SK-N-SH treated with all-trans-retinoic acid at 6 μM for 48 hours (cell line): Measurements from ENCODE around the gene ICAM5.
A peak's percentile ranks its signal among the peaks of the same experiment; 100 is the strongest.

ENCODE experiments used
- ATAC-seq: fragments of 200-7000 bp; cut with Tn5 transposase; 3 replicates; pipeline ENCODE4 v1.9.1; 2020; ENCODE audit warnings: mild to moderate bottlenecking, moderate library complexity
- BACH2 ChIP-seq: fragments of 250-450 bp; sonication (Bioruptor Pico); IDR thresholded peaks from 2 replicates; pipeline ENCODE4 v1.9.0; 2021; ENCODE audit warnings: mild to moderate bottlenecking, borderline replicate concordance
- CREB5 ChIP-seq: fragments of 250-450 bp; sonication (Bioruptor Pico); IDR thresholded peaks from 2 replicates; pipeline ENCODE4 v1.5.1; 2020; ENCODE audit warnings: low read depth, mild to moderate bottlenecking, moderate library complexity
- CSRNP3 ChIP-seq: fragments of 250-450 bp; sonication (Bioruptor Pico); IDR thresholded peaks from 2 replicates; pipeline ENCODE4 v1.5.1; 2021; ENCODE audit warnings: mild to moderate bottlenecking, moderate library complexity
- ESRRG ChIP-seq: fragments of 250-450 bp; sonication (Bioruptor Pico); IDR thresholded peaks from 2 replicates; pipeline ENCODE4 v1.6.1; 2021; ENCODE audit warnings: mild to moderate bottlenecking
- GLIS3 ChIP-seq: fragments of 250-450 bp; sonication (Bioruptor Pico); IDR thresholded peaks from 2 replicates; pipeline ENCODE4 v1.5.0; 2020; ENCODE audit warnings: mild to moderate bottlenecking, moderate library complexity
- ISL1 ChIP-seq: fragments of 250-450 bp; sonication (Bioruptor Pico); IDR thresholded peaks from 2 replicates; pipeline ENCODE4 v2.1.2; 2022; ENCODE audit warnings: mild to moderate bottlenecking, moderate library complexity
- OSR1 ChIP-seq: fragments of 250-450 bp; sonication (Bioruptor Pico); IDR thresholded peaks from 2 replicates; pipeline ENCODE4 v1.8.0; 2022; ENCODE audit warnings: moderate library complexity, mild to moderate bottlenecking, inconsistent platforms
- PATZ1 ChIP-seq: fragments of 250-450 bp; sonication (Bioruptor Pico); IDR thresholded peaks from 2 replicates; pipeline ENCODE4 v1.8.0; 2020; ENCODE audit warnings: mild to moderate bottlenecking, moderate library complexity, borderline replicate concordance
- POU6F1 ChIP-seq: fragments of 250-450 bp; sonication (Bioruptor Pico); IDR thresholded peaks from 2 replicates; pipeline ENCODE4 v1.8.0; 2021; ENCODE audit warnings: low read depth, mild to moderate bottlenecking, moderate library complexity, borderline replicate concordance
- PPARA ChIP-seq: fragments of 250-450 bp; sonication (Bioruptor Pico); IDR thresholded peaks from 2 replicates; pipeline ENCODE4 v1.5.0; 2020; ENCODE audit warnings: mild to moderate bottlenecking, borderline replicate concordance
- TCF4 ChIP-seq: fragments of 250-450 bp; sonication (Bioruptor Pico); IDR thresholded peaks from 2 replicates; pipeline ENCODE4 v1.8.0; 2021; ENCODE audit warnings: mild to moderate bottlenecking, moderate library complexity, borderline replicate concordance
- TOX ChIP-seq: fragments of 250-450 bp; sonication (Bioruptor Pico); IDR thresholded peaks from 2 replicates; pipeline ENCODE4 v1.8.0; 2021; ENCODE audit warnings: mild to moderate bottlenecking, moderate library complexity, borderline replicate concordance
- TSHZ2 ChIP-seq: fragments of 250-450 bp; sonication (Bioruptor Pico); IDR thresholded peaks from 2 replicates; pipeline ENCODE4 v1.5.0; 2020; ENCODE audit warnings: mild to moderate bottlenecking, moderate library complexity
- ZC3H10 ChIP-seq: fragments of 250-450 bp; sonication (Bioruptor Pico); IDR thresholded peaks from 2 replicates; pipeline ENCODE4 v1.5.1; 2021; ENCODE audit warnings: mild to moderate bottlenecking, moderate library complexity
- ZFP30 ChIP-seq: fragments of 450-650 bp; formaldehyde crosslinking; IDR thresholded peaks from 2 replicates; pipeline ENCODE4 v1.5.0; 2022; ENCODE audit warnings: mild to moderate bottlenecking, moderate library complexity
- ZNF565 ChIP-seq: fragments of 450-650 bp; formaldehyde crosslinking; conservative IDR thresholded peaks from 2 replicates; pipeline ENCODE4 v1.5.0; 2020; ENCODE audit warnings: low read depth, mild to moderate bottlenecking, moderate library complexity
- ZNF70 ChIP-seq: fragments of 450-650 bp; formaldehyde crosslinking; IDR thresholded peaks from 2 replicates; pipeline ENCODE4 v1.5.0; 2020; ENCODE audit warnings: mild to moderate bottlenecking, moderate library complexity

ICAM5 gene

GRCh38 chr19:10290876-10291553, 1.3 kb downstream of the ICAM5 start:
- peak; percentile 40 for ATAC-seq

GRCh38 chr19:10291554-10292205, 1.9 kb downstream of the ICAM5 start:
- peak; percentile 19 for ATAC-seq
- TF ChIP-seq ZFP30 (CRISPR knock-in tag), result no peak
- no peak for TF ChIP-seq ESRRG (CRISPR knock-in tag)
- no peak for TF ChIP-seq BACH2
- no peak for TF ChIP-seq ZNF565 (CRISPR knock-in tag)
- TF ChIP-seq POU6F1 (CRISPR knock-in tag), result no peak
- TF ChIP-seq ZNF70 (CRISPR knock-in tag), result no peak
- no peak for TF ChIP-seq ISL1 (CRISPR knock-in tag)
- no peak for TF ChIP-seq TCF4 (CRISPR knock-in tag)
- TF ChIP-seq ZC3H10 (CRISPR knock-in tag), result no peak
- TF ChIP-seq TOX (CRISPR knock-in tag), result no peak
- no peak for TF ChIP-seq CSRNP3 (CRISPR knock-in tag)
- TF ChIP-seq PATZ1 (CRISPR knock-in tag), result no peak
- no peak for TF ChIP-seq TSHZ2 (CRISPR knock-in tag)
- TF ChIP-seq GLIS3 (CRISPR knock-in tag), result no peak
- TF ChIP-seq OSR1 (CRISPR knock-in tag), result no peak
- TF ChIP-seq PPARA (CRISPR knock-in tag), result no peak
- no peak for TF ChIP-seq CREB5 (CRISPR knock-in tag)

More at GRCh38 chr19:10290876-10291553, 1.3 kb downstream of the ICAM5 start:
- TF ChIP-seq POU6F1 (CRISPR knock-in tag) (no peak), ZNF565 (CRISPR knock-in tag) (no peak), TOX (CRISPR knock-in tag) (no peak), PPARA (CRISPR knock-in tag) (no peak), PATZ1 (CRISPR knock-in tag) (no peak), ISL1 (CRISPR knock-in tag) (no peak), ESRRG (CRISPR knock-in tag) (no peak)
